ENCODE results near the gene MTTP. TPM values are rescaled to one million over a fixed set of nuclear protein-coding genes. Genes with fewer than 3 reads are reported as not detected.

MTTP gene
- total RNA-seq, 1 donor from 2014 or later = not detected

DNA sequence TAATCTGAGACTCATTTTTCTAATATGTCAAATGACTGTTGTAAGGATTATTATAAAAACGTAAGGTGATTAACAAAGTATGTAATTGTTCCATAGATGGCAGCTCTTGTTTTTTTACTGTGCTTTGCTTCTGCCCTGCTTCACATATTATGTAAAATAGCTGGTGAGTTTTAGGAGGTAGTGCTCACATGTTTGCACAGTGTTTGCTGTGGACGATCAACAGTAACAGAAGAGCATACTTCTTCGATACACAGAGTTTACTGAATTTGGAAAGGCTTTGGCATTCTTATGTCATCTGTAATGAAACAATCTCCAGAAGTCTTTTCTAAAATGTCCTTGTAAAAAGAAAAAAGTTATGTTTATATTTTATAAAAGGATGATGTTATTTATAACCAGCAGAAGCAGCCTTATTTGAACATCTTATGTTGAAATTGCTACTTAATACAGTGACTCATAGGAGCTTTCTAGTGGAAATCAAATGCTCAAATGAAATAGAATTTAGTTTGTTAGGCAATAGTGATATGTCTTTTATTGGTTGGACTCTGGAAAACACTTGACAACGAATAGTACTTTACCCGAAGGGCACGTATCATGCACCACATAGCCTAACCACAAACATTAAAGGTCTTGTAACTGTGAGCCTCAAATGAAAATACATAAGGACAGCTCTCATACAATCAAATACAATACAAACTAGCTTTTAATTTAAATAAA, 1.9 kb upstream of the MTTP start:
- H3K4me3 Mint-ChIP-seq = no peak overlapping the region
- H3K27ac Mint-ChIP-seq = no peak overlapping the region
- no peak for DNase-seq (ENCODE audit: low spot score)
- H3K27me3 Mint-ChIP-seq (ENCODE audit: insufficient read depth) = peaks cover 17% of the 10 kb centered on the region
- H3K4me1 Mint-ChIP-seq (ENCODE audit: low read depth) = no peaks in the 10 kb centered on the region
- H3K36me3 Mint-ChIP-seq (ENCODE audit: low read depth) = no peaks in the 10 kb centered on the region
- intact Hi-C loops (cut with micrococcal nuclease) = no loop called here
- H3K9me3 Mint-ChIP-seq = no peaks in the 10 kb centered on the region

DNA sequence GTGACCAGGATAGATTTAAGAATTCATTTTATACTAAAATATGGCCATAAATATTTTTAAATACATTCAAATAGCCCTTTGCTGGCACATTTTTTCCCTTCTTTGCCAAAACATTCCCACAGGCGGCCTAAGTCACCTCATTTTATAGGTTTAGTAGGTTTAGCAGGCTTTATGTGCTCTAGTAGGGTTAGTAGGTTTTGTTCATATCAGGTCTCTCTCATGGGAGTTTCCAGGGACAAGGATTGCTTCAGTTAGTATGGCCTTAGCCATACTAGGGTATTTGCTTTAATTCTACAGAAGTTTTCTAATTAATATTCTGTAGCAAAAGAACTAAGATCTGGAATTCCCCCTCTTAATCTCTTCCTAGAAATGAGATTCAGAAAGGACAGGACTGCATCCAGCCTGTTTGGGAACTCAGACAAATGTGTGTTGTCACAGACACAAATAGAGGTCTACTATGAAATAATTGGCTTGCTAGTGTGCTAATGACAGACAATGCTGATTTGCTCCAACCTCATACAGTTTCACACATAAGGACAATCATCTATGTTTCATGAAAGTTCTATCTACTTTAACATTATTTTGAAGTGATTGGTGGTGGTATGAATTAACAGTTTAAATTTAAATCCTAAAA, 772 bp upstream of the MTTP start:
- H3K4me1 Mint-ChIP-seq (ENCODE audit: low read depth) = no peaks in the 10 kb centered on the region
- DNase-seq (ENCODE audit: low spot score) = no peak
- H3K4me3 Mint-ChIP-seq = no peak overlapping the region
- no peaks in the 10 kb centered on the region for H3K36me3 Mint-ChIP-seq (ENCODE audit: low read depth)
- no peaks in the 10 kb centered on the region for H3K9me3 Mint-ChIP-seq
- H3K27ac Mint-ChIP-seq = no peak overlapping the region
- intact Hi-C loops (cut with micrococcal nuclease) = loop anchor here (2.0 kb wide), 1 partner anchor 19 kb away; no protein-coding TSS in a partner anchor
- H3K27me3 Mint-ChIP-seq (ENCODE audit: insufficient read depth) = peaks cover 24% of the 10 kb centered on the region

- peaks cover 28% of the 10 kb centered on the region for H3K27me3 Mint-ChIP-seq (ENCODE audit: insufficient read depth)
- intact Hi-C loops (cut with micrococcal nuclease) = no loop called here
- H3K9me3 Mint-ChIP-seq = no peaks in the 10 kb centered on the region
- no peaks in the 10 kb centered on the region for H3K36me3 Mint-ChIP-seq (ENCODE audit: low read depth)
- H3K4me1 Mint-ChIP-seq (ENCODE audit: low read depth) = no peaks in the 10 kb centered on the region
- no peak overlapping the region for H3K4me3 Mint-ChIP-seq
- H3K27ac Mint-ChIP-seq = no peak overlapping the region
- DNase-seq (ENCODE audit: low spot score) = no peak
Measured at GRCh38 chr4:99578714-99579113, 4.1 kb downstream of the MTTP start.

- no peak overlapping the region for H3K27ac Mint-ChIP-seq
- no peak for DNase-seq (ENCODE audit: low spot score)
- H3K4me3 Mint-ChIP-seq = no peak overlapping the region
- H3K4me1 Mint-ChIP-seq (ENCODE audit: low read depth) = no peaks in the 10 kb centered on the region
- peaks cover 24% of the 10 kb centered on the region for H3K27me3 Mint-ChIP-seq (ENCODE audit: insufficient read depth)
- no peaks in the 10 kb centered on the region for H3K36me3 Mint-ChIP-seq (ENCODE audit: low read depth)
- intact Hi-C loops (cut with micrococcal nuclease) = no loop called here
- H3K9me3 Mint-ChIP-seq = no peaks in the 10 kb centered on the region
Measured at GRCh38 chr4:99585516-99585915, 10.9 kb downstream of the MTTP start.

DNA sequence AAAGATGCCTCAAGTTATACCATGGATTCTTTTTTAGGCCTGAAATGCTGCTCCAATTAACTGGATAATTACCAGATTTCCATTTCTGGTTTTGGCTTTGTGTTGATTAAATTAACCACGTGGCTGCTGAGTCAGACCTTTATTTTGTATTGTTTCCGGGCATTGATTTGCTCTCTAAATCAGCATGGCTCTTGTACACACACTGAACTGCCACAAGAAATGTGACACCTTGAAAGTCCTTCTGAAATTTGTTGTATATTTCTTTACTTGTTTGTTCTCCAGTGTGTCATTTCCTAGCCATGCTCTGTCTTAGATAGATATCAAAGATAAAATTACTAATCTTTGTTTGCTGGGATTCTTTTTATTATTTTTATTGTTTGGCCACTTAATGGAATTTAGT, 11.7 kb downstream of the MTTP start:
- Mint-ChIP-seq H3K4me1 (ENCODE audit: low read depth) (no peaks in the 10 kb centered on the region), H3K9me3 (no peaks in the 10 kb centered on the region), H3K4me3 (no peak overlapping the region), H3K36me3 (ENCODE audit: low read depth) (no peaks in the 10 kb centered on the region), H3K27me3 (ENCODE audit: insufficient read depth) (peaks cover 20% of the 10 kb centered on the region), H3K27ac (no peak overlapping the region)
- intact Hi-C loops (cut with micrococcal nuclease) = no loop called here
- no peak for DNase-seq (ENCODE audit: low spot score)

DNA sequence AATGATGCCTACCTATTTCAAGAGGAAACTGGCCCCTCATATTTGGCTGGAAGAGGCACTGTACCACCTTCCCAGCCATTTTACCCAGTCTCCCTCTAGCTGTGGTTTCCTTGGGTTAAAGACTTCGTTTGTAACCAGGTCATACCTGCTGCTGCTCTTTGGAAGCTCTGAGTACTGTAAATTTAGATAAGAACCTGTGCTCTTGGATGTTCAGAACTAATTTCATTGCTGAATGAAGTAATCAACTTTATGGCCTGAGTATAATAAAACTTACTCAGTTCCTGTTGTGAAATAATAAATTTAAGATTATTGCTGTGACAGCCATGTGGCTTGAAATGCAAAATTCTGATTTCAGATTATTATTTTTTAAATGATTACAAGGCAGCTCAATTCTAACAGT, 12.2 kb downstream of the MTTP start:
- Mint-ChIP-seq H3K36me3 (ENCODE audit: low read depth) (no peaks in the 10 kb centered on the region), H3K27me3 (ENCODE audit: insufficient read depth) (peaks cover 18% of the 10 kb centered on the region), H3K9me3 (no peaks in the 10 kb centered on the region), H3K4me1 (ENCODE audit: low read depth) (no peaks in the 10 kb centered on the region), H3K4me3 (no peak overlapping the region), H3K27ac (no peak overlapping the region)
- intact Hi-C loops (cut with micrococcal nuclease) = no loop called here
- DNase-seq (ENCODE audit: low spot score) = no peak

DNA sequence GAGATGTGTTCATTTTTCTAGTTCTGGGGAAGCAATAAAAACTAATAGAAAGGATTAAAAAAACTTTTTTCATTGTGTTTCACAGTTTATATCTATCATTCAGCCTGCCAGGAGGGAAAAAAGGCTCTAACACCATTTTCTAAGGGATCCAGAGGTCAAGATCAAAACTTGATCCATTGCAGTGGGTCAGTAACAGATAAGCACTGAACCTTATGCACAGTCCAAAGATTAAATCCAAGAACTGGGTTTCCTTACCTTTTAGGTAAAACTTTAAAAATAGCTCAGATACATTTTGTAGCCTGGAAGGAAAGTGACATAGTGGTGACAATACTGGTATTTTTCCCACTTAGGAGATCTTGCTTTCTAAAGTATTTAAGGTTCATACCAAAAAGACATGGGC, 12.7 kb downstream of the MTTP start:
- intact Hi-C loops (cut with micrococcal nuclease) = no loop called here
- Mint-ChIP-seq H3K27ac (no peak overlapping the region), H3K9me3 (no peaks in the 10 kb centered on the region), H3K27me3 (ENCODE audit: insufficient read depth) (peaks cover 15% of the 10 kb centered on the region), H3K36me3 (ENCODE audit: low read depth) (no peaks in the 10 kb centered on the region), H3K4me1 (ENCODE audit: low read depth) (no peaks in the 10 kb centered on the region), H3K4me3 (no peak overlapping the region)
- no peak for DNase-seq (ENCODE audit: low spot score)

GRCh38 chr4:99587803-99588202, 13.2 kb downstream of the MTTP start:
- Mint-ChIP-seq H3K36me3 (ENCODE audit: low read depth) (no peaks in the 10 kb centered on the region), H3K9me3 (no peaks in the 10 kb centered on the region), H3K4me3 (no peak overlapping the region), H3K27me3 (ENCODE audit: insufficient read depth) (peaks cover 12% of the 10 kb centered on the region), H3K4me1 (ENCODE audit: low read depth) (no peaks in the 10 kb centered on the region), H3K27ac (no peak overlapping the region)
- DNase-seq (ENCODE audit: low spot score) = no peak
- intact Hi-C loops (cut with micrococcal nuclease) = no loop called here

- no peaks in the 10 kb centered on the region for H3K9me3 Mint-ChIP-seq
- intact Hi-C loops (cut with micrococcal nuclease) = no loop called here
- no peaks in the 10 kb centered on the region for H3K36me3 Mint-ChIP-seq (ENCODE audit: low read depth)
- H3K4me3 Mint-ChIP-seq = no peak overlapping the region
- no peak for DNase-seq (ENCODE audit: low spot score)
- H3K27me3 Mint-ChIP-seq (ENCODE audit: insufficient read depth) = peaks cover 7% of the 10 kb centered on the region
- no peak overlapping the region for H3K27ac Mint-ChIP-seq
- no peaks in the 10 kb centered on the region for H3K4me1 Mint-ChIP-seq (ENCODE audit: low read depth)
Measured at GRCh38 chr4:99591757-99592156, 17.1 kb downstream of the MTTP start.

DNA sequence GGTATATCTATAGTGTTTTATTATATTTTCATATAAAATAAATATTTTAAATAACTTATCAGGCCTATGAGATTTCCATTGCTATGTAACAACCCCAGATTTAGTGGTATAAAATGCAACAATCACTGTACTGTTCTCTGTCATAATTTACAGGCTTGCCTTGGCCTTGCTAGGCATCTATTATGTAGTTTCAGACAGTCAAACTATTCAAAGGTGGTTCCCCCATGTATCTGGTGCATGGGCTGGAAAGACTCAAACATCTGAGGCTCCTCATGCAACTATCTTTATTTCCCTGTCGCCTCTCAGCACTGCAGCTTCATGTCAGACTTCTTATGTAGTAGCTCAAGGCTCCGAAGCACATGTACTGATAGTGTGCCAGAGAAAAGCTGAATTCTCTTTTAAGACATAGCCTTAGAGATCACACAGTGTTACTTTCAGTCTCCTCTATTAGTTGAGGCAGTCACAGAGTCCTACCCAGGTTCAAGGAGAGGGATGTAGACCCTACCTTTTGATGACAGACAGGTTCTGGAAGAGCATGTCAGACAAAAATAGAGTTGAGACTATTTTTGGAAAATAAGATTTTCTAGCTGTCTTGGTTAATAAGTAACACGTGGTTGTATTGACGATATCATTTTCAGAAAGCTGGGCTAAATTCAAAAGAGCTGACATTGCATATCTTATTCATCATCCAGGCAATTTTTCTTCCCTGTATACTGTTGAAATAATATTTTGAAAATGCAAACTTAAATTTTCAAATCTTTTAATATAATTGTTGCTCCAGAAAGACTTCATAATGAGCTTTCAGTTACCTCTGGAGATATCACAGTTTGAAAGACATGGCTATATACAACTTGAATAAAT, 19.4 kb downstream of the MTTP start:
- intact Hi-C loops (cut with micrococcal nuclease) = no loop called here
- no peak for DNase-seq (ENCODE audit: low spot score)
- no peaks in the 10 kb centered on the region for H3K36me3 Mint-ChIP-seq (ENCODE audit: low read depth)

DNA sequence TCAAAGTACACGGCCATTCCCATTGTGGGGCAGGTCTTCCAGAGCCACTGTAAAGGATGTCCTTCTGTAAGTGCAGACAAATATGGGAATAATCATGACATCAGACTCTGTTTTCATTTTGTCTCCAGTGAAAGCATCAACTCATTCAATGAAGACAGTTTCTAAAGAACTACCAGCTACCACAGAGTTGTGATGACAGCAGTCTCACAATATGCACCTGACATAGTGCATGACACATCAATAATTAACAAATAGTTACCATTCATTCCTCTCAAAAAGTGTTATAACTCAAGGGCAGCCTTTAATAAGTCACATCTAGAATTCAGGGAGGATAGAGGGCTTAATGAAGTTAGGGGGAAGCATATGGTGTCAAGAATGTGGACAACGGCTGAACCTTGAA, 20.2 kb downstream of the MTTP start:
- no peak for DNase-seq (ENCODE audit: low spot score)
- H3K36me3 Mint-ChIP-seq (ENCODE audit: low read depth) = no peaks in the 10 kb centered on the region

More for the DNA sequence above, 19.4 kb downstream of the MTTP start:
- Mint-ChIP-seq H3K4me3 (no peak overlapping the region), H3K4me1 (ENCODE audit: low read depth) (no peaks in the 10 kb centered on the region), H3K9me3 (no peaks in the 10 kb centered on the region), H3K27me3 (ENCODE audit: insufficient read depth) (peaks cover 4% of the 10 kb centered on the region), H3K27ac (no peak overlapping the region)

DNA sequence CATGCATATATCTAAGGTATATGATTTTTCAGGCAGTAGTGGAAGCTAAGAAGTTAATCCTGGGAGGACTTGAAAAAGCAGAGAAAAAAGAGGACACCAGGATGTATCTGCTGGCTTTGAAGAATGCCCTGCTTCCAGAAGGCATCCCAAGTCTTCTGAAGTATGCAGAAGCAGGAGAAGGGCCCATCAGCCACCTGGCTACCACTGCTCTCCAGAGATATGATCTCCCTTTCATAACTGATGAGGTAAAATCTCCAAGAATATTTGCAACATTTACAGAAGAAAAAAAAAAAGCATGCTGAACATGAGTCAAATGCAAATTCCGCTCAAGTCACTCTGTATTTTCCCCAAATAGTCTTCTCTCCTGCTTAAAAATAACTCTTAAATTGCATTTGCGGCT, 32.1 kb downstream of the MTTP start:
- no peak for DNase-seq (ENCODE audit: low spot score)
- Mint-ChIP-seq H3K4me1 (ENCODE audit: low read depth) (no peaks in the 10 kb centered on the region), H3K27me3 (ENCODE audit: insufficient read depth) (peaks cover 22% of the 10 kb centered on the region)

More for the DNA sequence above, 20.2 kb downstream of the MTTP start:
- intact Hi-C loops (cut with micrococcal nuclease) = no loop called here
- Mint-ChIP-seq H3K4me1 (ENCODE audit: low read depth) (no peaks in the 10 kb centered on the region), H3K9me3 (no peaks in the 10 kb centered on the region), H3K4me3 (no peak overlapping the region), H3K27ac (no peak overlapping the region), H3K27me3 (ENCODE audit: insufficient read depth) (peaks cover 4% of the 10 kb centered on the region)

GRCh38 chr4:99608417-99608816, 33.8 kb downstream of the MTTP start:
- no peak overlapping the region for H3K27ac Mint-ChIP-seq
- no peaks in the 10 kb centered on the region for H3K4me1 Mint-ChIP-seq (ENCODE audit: low read depth)
- no peaks in the 10 kb centered on the region for H3K36me3 Mint-ChIP-seq (ENCODE audit: low read depth)
- intact Hi-C loops (cut with micrococcal nuclease) = no loop called here
- no peaks in the 10 kb centered on the region for H3K9me3 Mint-ChIP-seq
- H3K4me3 Mint-ChIP-seq = no peak overlapping the region
- peaks cover 24% of the 10 kb centered on the region for H3K27me3 Mint-ChIP-seq (ENCODE audit: insufficient read depth)
- DNase-seq (ENCODE audit: low spot score) = no peak

More for the DNA sequence above, 32.1 kb downstream of the MTTP start:
- intact Hi-C loops (cut with micrococcal nuclease) = no loop called here
- no peak overlapping the region for H3K4me3 Mint-ChIP-seq
- H3K27ac Mint-ChIP-seq = no peak overlapping the region
- H3K9me3 Mint-ChIP-seq = no peaks in the 10 kb centered on the region
- no peaks in the 10 kb centered on the region for H3K36me3 Mint-ChIP-seq (ENCODE audit: low read depth)

Data from activated T-helper 1 cell treated with anti-CD3 and anti-CD28 coated beads, Interleukin-12 subunit alpha, Interleukin-12 subunit beta, Interleukin-2, Interleukin-4 antibody, amounts not matched to agents 30 ng/mL and 10 ng/mL and 1 ng/mL, durations not matched to agents 14 hours and 24 hours and 36 hours (primary cell).